SK-N-SH (cell line): ENCODE measurements around the gene TCF12.

Source experiments
- CHD2 ChIP-seq: fragments of 150-350 bp; IDR thresholded peaks from 2 replicates; pipeline ENCODE4 v1.6.1; 2018; ENCODE audit warnings: low read length; ENCODE audit not compliant: partially characterized antibody
- CTCF ChIP-seq: fragments of 200-600 bp; sonication (generic); IDR thresholded peaks from 2 replicates; pipeline ENCODE4 v1.6.1; 2017; ENCODE audit warnings: antibody characterized with exemption, mild to moderate bottlenecking, moderate library complexity
- EP300 ChIP-seq, 2 experiments: IDR thresholded peaks; 2 replicates each; pipeline versions ENCODE4 v1.4.0 to v1.6.1; 2012; ENCODE audit warnings: borderline replicate concordance in 1 of 2, low read depth in 1 of 2, low read length in 1 of 2
- FOXM1 ChIP-seq: IDR thresholded peaks from 2 replicates; pipeline ENCODE4 v1.4.0; 2012; ENCODE audit warnings: low read depth, mild to moderate bottlenecking
- MXI1 ChIP-seq: IDR thresholded peaks from 2 replicates; pipeline ENCODE4 v1.6.1; 2012; ENCODE audit warnings: mild to moderate bottlenecking, low read depth, low read length, improper control_type of control experiment
- NFIC ChIP-seq: IDR thresholded peaks from 2 replicates; pipeline ENCODE4 v1.4.0; 2012; ENCODE audit warnings: borderline replicate concordance
- POLR2AphosphoS5 ChIP-seq: IDR thresholded peaks from 2 replicates; pipeline ENCODE4 v1.6.1; 2012; ENCODE audit warnings: low read depth, low read length
- TF ChIP-seq, protein P1 (sequence below): IDR thresholded peaks from 2 replicates; pipeline ENCODE4 v1.4.0; 2012; ENCODE audit warnings: low read depth

- TF ChIP-seq CTCF (no peak), MXI1 (no peak), POLR2AphosphoS5 (no peak), FOXM1 (no peak), EP300 (IDR thresholded peaks at IDR 0.05; ENCODE audit: borderline replicate concordance in 1 of 2, low read depth in 1 of 2, low read length in 1 of 2) (no peak), NFIC (no peak), CHD2 (no peak)
- TF ChIP-seq, protein P1, sequence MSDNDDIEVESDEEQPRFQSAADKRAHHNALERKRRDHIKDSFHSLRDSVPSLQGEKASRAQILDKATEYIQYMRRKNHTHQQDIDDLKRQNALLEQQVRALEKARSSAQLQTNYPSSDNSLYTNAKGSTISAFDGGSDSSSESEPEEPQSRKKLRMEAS: no peak
Measured at GRCh38 chr15:56969265-56969895, 50.9 kb downstream of the TCF12 start.
